BLaER1 (cell line): Measurements from ENCODE around the gene ZNF25.
A peak's percentile ranks its signal among the peaks of the same experiment; 100 is the strongest.
"Not testable (repeated sequence)": the region's sequence is repeated elsewhere in the genome, so short reads cannot be mapped to it uniquely, and the experiment has no call there.

Experiments used
- H3K27ac ChIP-seq: shearing (Covaris generic); formaldehyde crosslinking; 2 replicates; pipeline ENCODE4 v1.8.1; 2022
- H3K27me3 ChIP-seq: shearing (Covaris generic); formaldehyde crosslinking; 2 replicates; pipeline ENCODE4 v1.8.1; 2022
- H3K36me3 ChIP-seq: shearing (Covaris generic); formaldehyde crosslinking; 2 replicates; pipeline ENCODE4 v1.8.1; 2022
- H3K4me1 ChIP-seq: shearing (Covaris generic); formaldehyde crosslinking; 2 replicates; pipeline ENCODE4 v1.8.1; 2022
- H3K4me2 ChIP-seq: shearing (Covaris generic); formaldehyde crosslinking; 2 replicates; pipeline ENCODE4 v1.8.1; 2022
- H3K4me3 ChIP-seq: shearing (Covaris generic); formaldehyde crosslinking; 2 replicates; pipeline ENCODE4 v1.8.1; 2022
- H3K9ac ChIP-seq: shearing (Covaris generic); formaldehyde crosslinking; 2 replicates; pipeline ENCODE4 v1.8.1; 2022
- H3K9me3 ChIP-seq: shearing (Covaris generic); formaldehyde crosslinking; 2 replicates; pipeline ENCODE4 v1.8.1; 2022
- H4K20me1 ChIP-seq: shearing (Covaris generic); formaldehyde crosslinking; 2 replicates; pipeline ENCODE4 v1.8.1; 2022
- Cebpa-rat ChIP-seq: shearing (Covaris generic); IDR thresholded peaks from 2 replicates; pipeline ENCODE4 v1.8.1; 2022

ZNF25 gene

GRCh38 chr10:37948210-37948609 is 28.2 kb downstream of the ZNF25 start:
- Histone ChIP-seq H3K27ac (no peak overlapping the region), H3K36me3 (peaks cover 13% of the 10 kb centered on the region), H4K20me1 (no peaks in the 10 kb centered on the region), H3K4me2 (no peak overlapping the region), H3K27me3 (no peaks in the 10 kb centered on the region), H3K9me3 (peaks cover 11% of the 10 kb centered on the region), H3K4me1 (no peaks in the 10 kb centered on the region), H3K4me3 (no peak overlapping the region), H3K9ac (no peak overlapping the region)
- no peak for TF ChIP-seq Cebpa-rat

DNA sequence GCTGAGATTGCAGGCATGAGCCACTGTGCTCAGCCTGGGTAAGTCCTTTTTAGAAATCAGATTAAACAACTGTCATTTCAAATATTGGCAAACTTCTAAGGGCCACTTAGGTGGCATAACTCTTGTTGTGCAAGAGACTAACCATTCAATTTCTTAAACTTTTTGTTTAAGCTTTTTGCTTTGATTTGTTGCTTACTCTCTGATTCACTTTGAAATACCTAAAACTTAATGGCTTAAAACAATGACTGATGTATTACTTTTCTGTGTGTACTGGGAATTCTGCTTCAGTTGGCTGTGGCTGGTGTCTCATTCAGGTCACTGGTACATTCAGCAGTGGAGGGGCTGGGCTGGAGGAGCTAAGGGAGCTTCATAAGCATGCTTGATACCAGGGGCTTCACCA is 28.9 kb downstream of the ZNF25 start:
- TF ChIP-seq Cebpa-rat: no peak
- Histone ChIP-seq H3K9me3 (peaks cover 5% of the 10 kb centered on the region), H3K4me3 (no peak overlapping the region)

DNA sequence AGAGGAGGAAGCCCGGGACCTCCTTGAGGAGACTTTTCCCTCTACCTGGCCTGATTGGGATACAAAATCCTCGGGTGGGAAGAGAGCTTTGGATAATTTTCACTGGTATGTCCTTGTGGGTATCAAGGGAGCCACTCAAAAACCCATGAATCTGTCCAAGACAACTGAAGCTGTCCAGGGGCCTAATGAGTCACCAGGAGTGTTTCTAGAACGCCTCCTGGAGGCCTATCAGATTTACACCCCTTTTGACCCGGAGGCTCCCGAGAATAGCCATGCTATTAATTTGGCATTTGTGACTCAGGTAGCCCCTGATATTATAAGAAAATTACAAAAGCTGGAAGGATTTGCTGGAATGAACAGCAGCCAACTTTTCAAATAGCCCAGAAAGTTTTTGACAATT is 38.6 kb downstream of the ZNF25 start:
- Histone ChIP-seq H3K4me3 (no peak overlapping the region), H3K9me3 (no peaks in the 10 kb centered on the region), H3K9ac (no peak overlapping the region), H3K27ac (no peak overlapping the region), H4K20me1 (no peaks in the 10 kb centered on the region), H3K4me1 (no peaks in the 10 kb centered on the region), H3K36me3 (no peaks in the 10 kb centered on the region), H3K4me2 (no peak overlapping the region), H3K27me3 (no peaks in the 10 kb centered on the region; the same call in 1 of the 2 replicates)
- TF ChIP-seq Cebpa-rat: no peak

More for the DNA sequence above, 28.9 kb downstream of the ZNF25 start:
- H3K4me1 ChIP-seq: no peaks in the 10 kb centered on the region
- no peak overlapping the region for H3K4me2 ChIP-seq
- H4K20me1 ChIP-seq: no peaks in the 10 kb centered on the region
- no peaks in the 10 kb centered on the region for H3K27me3 ChIP-seq
- peaks cover 6% of the 10 kb centered on the region for H3K36me3 ChIP-seq
- H3K27ac ChIP-seq: no peak overlapping the region
- no peak overlapping the region for H3K9ac ChIP-seq

DNA sequence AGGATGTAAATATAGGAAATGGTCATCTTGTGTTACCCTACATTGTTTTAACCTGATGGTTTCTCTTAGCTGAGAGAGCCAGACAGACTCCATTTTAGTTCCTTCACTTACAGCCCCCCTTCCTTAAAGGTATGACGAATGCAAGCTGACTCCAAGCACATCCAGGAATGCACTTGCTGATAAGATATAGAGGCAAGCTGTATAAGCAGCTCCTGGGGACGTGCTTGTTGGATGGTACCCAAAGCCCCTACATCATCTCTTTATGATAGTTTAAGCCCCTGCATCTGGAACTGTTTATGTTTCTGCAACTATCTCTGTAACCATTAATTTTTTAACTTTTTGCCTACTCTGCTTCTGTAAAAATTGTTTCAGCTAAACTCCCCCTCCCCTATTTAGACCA is 41.7 kb downstream of the ZNF25 start:
- Histone ChIP-seq H3K9me3 (no peaks in the 10 kb centered on the region), H3K27me3 (no peaks in the 10 kb centered on the region; the same call in 1 of the 2 replicates), H3K27ac (no peak overlapping the region), H3K36me3 (no peaks in the 10 kb centered on the region), H3K4me2 (no peak overlapping the region), H3K4me1 (no peaks in the 10 kb centered on the region), H3K9ac (no peak overlapping the region), H3K4me3 (no peak overlapping the region), H4K20me1 (no peaks in the 10 kb centered on the region)
- TF ChIP-seq Cebpa-rat: no peak

DNA sequence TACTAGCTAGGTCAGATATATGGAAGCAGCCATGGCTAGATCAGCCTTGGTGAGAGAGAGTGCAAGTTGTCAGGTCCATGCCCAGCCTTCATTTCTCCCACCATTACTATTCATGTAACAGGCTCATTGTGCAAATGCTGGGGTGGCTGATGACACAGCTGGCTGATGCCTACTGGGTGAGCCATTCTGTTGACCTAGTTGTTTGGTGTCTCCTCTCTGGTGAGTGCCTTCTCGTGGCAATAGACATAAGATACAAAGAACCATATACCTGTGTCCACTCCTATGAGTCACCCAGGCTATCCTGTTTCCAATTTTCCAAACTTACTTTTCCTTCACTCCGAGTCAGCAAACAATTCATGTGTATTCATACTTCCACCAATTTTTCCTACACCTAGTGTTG is 46.0 kb downstream of the ZNF25 start:
- Histone ChIP-seq H3K4me2 (no peak overlapping the region), H3K27ac (no peak overlapping the region), H3K9me3 (no peaks in the 10 kb centered on the region), H3K36me3 (no peaks in the 10 kb centered on the region), H4K20me1 (no peaks in the 10 kb centered on the region), H3K9ac (no peak overlapping the region), H3K4me3 (no peak overlapping the region), H3K27me3 (no peaks in the 10 kb centered on the region; the same call in 1 of the 2 replicates), H3K4me1 (no peaks in the 10 kb centered on the region)
- no peak for TF ChIP-seq Cebpa-rat

DNA sequence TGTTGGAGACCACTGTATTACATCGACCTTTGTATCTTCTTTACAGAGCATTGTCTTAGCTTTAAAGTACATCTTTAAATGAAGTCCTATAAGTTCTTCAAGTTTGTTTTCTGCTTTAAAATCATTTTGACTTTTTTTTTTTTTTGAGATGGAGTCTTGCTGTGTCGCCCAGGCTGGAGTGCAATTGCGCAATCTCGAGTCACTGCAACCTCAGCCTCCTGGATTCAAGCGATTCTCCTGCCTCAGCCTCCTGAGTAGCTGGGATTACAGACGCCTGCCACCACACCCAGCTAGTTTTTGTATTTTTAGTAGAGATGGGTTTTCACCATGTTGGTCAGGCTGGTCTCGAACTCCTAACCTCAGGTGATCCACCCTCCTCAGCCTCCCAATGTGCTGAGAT is 68.3 kb downstream of the ZNF25 start:
- H3K27ac ChIP-seq, H3K9ac ChIP-seq: not testable (repeated sequence)

DNA sequence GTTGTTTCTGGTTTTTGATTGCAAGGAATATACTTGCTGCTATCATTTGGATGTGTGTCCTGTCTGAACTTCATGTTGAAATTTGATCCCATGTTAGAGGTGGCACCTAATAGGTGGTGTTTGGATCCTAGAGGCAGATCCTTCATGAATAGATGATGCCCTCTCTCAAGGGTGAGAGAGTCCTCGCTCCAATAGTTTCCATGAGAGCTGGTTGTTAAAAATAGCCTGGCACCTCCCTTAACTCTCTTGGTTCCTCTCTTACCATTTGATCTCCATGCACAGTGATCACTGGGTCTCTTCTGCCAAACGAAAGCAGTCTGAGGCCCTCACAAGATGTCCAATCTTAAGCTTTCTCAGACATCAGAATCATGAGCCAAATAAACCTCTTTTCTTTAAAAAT is 70.1 kb downstream of the ZNF25 start:
- TF ChIP-seq Cebpa-rat: no peak
- no peaks in the 10 kb centered on the region for H3K9me3 ChIP-seq
- no peaks in the 10 kb centered on the region for H3K36me3 ChIP-seq
- H3K4me1 ChIP-seq: no peaks in the 10 kb centered on the region
- H3K27ac ChIP-seq: no peak overlapping the region
- no peak overlapping the region for H3K4me3 ChIP-seq
- no peak overlapping the region for H3K4me2 ChIP-seq
- no peaks in the 10 kb centered on the region for H4K20me1 ChIP-seq
- no peaks in the 10 kb centered on the region for H3K27me3 ChIP-seq
- no peak overlapping the region for H3K9ac ChIP-seq

More for the DNA sequence above, 68.3 kb downstream of the ZNF25 start:
- H3K4me3 ChIP-seq, H3K27me3 ChIP-seq, H3K4me1 ChIP-seq, H3K9me3 ChIP-seq, H3K36me3 ChIP-seq, H3K4me2 ChIP-seq, H4K20me1 ChIP-seq: not testable (repeated sequence)
- peak; percentile 83 for TF ChIP-seq Cebpa-rat
